NT2/D1 (cell line): ENCODE data around the gene MEGF8.

Experiments used
- DNase-seq: peaks from one replicate; pipeline ENCODE4 v3.0.0-alpha.2; 2011; ENCODE audit warnings: low read depth, low spot score
- H3K27me3 ChIP-seq: 2 replicates; pipeline ENCODE4 v1.6.0; 2011; ENCODE audit warnings: mild to moderate bottlenecking; ENCODE audit not compliant: insufficient read length, insufficient read depth
- H3K36me3 ChIP-seq: 2 replicates; pipeline ENCODE4 v1.6.1; 2011; ENCODE audit warnings: mild to moderate bottlenecking, low read length, mixed read lengths; ENCODE audit not compliant: insufficient read depth, insufficient read length
- H3K4me1 ChIP-seq: 2 replicates; pipeline ENCODE4 v1.5.1; 2011; ENCODE audit not compliant: insufficient read depth, insufficient read length
- H3K4me3 ChIP-seq: 2 replicates; pipeline ENCODE4 v1.5.1; 2011; ENCODE audit warnings: low read depth; ENCODE audit not compliant: insufficient read length
- H3K9ac ChIP-seq: 2 replicates; pipeline ENCODE4 v1.6.0; 2011; ENCODE audit warnings: low read depth; ENCODE audit not compliant: insufficient read length
- H3K9me3 ChIP-seq: 2 replicates; pipeline ENCODE4 v1.5.1; 2011; ENCODE audit warnings: mild to moderate bottlenecking, low read length; ENCODE audit not compliant: insufficient read depth
- SUZ12 ChIP-seq: IDR thresholded peaks from 2 replicates; pipeline ENCODE4 v1.6.1; 2011; ENCODE audit not compliant: insufficient read length, insufficient read depth; ENCODE audit errors: extremely low read depth
- YY1 ChIP-seq: IDR thresholded peaks from 2 replicates; pipeline ENCODE4 v1.6.1; 2011; ENCODE audit not compliant: insufficient read length, insufficient read depth
- ZNF274 ChIP-seq: IDR thresholded peaks from 2 replicates; pipeline ENCODE4 v1.6.1; 2011; ENCODE audit warnings: mild to moderate bottlenecking, low read depth, low read length

The MEGF8 gene

DNA sequence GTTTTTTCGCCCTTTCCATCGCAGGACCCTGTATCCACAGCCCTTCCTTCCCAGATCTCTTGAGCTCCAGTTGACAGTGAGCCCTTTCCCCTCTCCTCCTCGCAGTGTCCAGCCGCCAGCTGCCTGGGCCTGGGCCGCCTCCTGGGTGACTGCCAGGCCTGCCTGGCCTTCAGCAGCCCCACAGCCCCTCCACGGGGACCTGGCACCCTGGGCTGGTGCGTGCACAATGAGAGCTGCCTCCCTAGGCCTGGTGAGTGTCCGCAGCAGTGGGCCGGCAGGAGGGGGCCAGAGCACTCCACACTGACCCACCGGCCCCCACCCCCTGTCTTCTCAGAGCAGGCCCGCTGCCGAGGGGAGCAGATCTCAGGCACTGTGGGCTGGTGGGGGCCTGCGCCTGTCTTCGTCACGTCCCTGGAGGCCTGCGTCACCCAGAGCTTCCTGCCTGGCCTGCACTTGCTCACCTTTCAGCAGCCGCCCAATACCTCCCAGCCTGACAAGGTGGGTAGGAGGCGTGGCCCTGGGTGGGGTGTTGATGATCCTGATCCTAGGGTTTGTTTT lies 19.0 kb downstream of the MEGF8 start:
- H3K4me1 ChIP-seq = no peaks in the 10 kb centered on the region
- H3K27me3 ChIP-seq = no peaks in the 10 kb centered on the region
- DNase-seq = no peak
- TF ChIP-seq SUZ12 (no peak), YY1 (no peak), ZNF274 (no peak)
- peaks cover 15% of the 10 kb centered on the region for H3K36me3 ChIP-seq
- H3K4me3 ChIP-seq = no peak overlapping the region
- H3K9ac ChIP-seq = no peak overlapping the region
- H3K9me3 ChIP-seq = no peaks in the 10 kb centered on the region

DNA sequence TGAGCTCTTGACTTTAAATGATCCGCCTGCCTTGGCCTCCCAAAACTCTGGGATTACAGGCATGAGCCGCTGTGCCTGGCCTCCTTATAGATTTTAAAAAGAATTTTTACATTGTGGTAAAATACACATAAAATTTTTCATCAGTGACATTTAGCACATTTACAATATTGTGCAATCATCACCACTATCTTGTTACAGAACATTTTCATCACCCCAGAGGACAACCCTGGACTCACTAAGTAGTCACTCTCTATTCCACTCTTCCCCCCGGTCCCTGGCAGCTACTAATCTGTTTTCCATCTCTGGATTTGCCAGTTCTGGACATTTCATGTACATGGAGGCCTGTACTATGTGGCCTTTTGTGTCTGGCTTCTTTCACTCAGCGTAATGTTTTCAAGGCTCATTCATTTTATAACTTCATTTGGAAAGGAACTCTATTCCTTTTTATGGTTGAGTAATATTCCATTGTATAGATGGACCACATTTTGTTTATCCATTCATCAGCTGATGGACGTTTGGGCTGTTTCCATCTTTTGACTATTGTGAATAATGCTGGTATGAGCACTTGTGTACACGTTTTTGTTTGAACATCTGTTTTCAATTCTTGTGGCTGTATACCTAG lies 19.9 kb downstream of the MEGF8 start:
- no peak for TF ChIP-seq YY1
- no peak for TF ChIP-seq SUZ12
- TF ChIP-seq ZNF274 = no peak
- peaks cover 15% of the 10 kb centered on the region for H3K36me3 ChIP-seq
- no peaks in the 10 kb centered on the region for H3K9me3 ChIP-seq
- no peak for DNase-seq
- no peak overlapping the region for H3K9ac ChIP-seq
- H3K4me3 ChIP-seq = no peak overlapping the region
- no peaks in the 10 kb centered on the region for H3K4me1 ChIP-seq
- no peaks in the 10 kb centered on the region for H3K27me3 ChIP-seq

DNA sequence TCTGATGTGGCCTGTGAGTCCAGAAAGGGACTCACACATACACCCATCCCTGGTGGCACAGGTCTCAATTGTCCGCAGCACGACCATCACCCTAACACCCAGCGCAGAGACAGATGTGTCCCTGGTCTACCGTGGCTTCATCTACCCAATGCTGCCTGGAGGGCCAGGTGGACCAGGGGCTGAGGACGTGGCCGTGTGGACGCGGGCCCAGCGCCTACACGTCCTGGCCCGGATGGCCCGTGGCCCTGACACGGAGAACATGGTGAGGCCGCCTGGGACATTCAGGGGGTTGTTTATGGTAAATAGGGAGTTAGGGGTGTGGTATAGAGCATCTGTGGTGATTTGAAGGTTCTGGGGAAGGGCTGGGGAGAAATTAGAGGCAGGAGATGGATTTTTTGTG lies 22.8 kb downstream of the MEGF8 start:
- Histone ChIP-seq H3K9me3 (no peaks in the 10 kb centered on the region), H3K36me3 (peaks cover 17% of the 10 kb centered on the region), H3K4me3 (no peak overlapping the region), H3K4me1 (no peaks in the 10 kb centered on the region), H3K27me3 (no peaks in the 10 kb centered on the region), H3K9ac (no peak overlapping the region)
- no peak for DNase-seq
- TF ChIP-seq ZNF274 (no peak), SUZ12 (no peak), YY1 (no peak)

DNA sequence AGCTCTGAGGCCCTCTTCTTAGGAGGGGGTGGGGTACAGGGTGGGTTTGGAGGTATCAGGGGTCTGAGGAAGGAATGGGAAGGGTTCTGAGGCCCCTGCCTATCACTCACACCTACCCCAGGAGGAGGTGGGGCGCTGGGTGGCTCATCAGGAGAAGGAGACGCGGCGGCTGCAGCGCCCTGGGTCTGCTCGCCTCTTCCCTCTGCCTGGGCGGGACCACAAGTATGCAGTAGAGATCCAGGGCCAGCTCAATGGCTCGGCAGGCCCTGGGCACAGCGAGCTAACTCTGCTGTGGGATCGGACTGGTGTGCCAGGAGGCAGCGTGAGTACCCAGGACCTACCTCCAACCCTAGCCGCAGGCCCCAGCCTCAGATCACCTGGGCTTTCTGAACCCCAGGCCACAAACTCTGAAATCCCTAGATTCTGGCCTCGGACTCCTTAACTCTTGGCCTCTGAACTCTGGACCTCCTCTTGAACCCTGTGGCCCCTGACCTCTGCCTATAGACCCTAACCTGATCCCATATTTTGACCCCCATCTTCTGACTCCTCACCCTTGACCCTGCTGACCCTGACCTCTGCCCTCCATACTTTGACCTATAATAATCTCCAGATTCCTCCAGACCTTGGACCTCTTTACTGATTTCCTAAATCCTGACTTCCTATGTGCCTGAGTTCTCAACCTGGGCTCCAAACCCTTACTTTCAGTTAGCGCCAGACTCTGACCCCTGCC lies 24.1 kb downstream of the MEGF8 start:
- H3K9me3 ChIP-seq = no peaks in the 10 kb centered on the region
- TF ChIP-seq YY1 = no peak
- TF ChIP-seq SUZ12 = no peak
- TF ChIP-seq ZNF274 = no peak
- peaks cover 22% of the 10 kb centered on the region for H3K36me3 ChIP-seq
- no peak overlapping the region for H3K4me3 ChIP-seq
- H3K27me3 ChIP-seq = no peaks in the 10 kb centered on the region
- DNase-seq = no peak
- H3K9ac ChIP-seq = no peak overlapping the region
- H3K4me1 ChIP-seq = no peaks in the 10 kb centered on the region

DNA sequence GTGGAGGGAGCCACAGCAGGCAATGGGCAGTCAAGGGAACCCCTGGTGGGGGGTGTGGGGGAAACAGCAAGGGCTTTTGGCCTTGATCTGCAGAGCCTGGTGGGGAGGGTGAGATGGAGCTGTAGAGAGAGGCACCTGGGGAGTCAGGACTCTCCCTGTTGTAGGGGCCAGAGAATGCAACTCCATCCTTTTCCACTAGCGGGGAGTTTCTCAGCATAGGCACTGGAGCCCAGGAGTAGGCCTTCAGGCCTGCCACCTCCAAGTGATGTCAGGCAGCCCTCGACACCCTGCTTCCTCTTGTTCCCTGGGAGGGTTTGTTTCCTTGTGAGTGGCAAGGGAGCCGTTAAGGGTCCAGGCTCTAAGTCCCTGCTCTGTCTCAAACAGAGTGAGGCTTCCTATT lies 25.0 kb downstream of the MEGF8 start:
- Histone ChIP-seq H3K4me3 (no peak overlapping the region), H3K4me1 (no peaks in the 10 kb centered on the region), H3K9ac (no peak overlapping the region), H3K27me3 (no peaks in the 10 kb centered on the region), H3K36me3 (peaks cover 20% of the 10 kb centered on the region), H3K9me3 (no peaks in the 10 kb centered on the region)
- DNase-seq = no peak
- TF ChIP-seq YY1 (no peak), ZNF274 (no peak), SUZ12 (no peak)

DNA sequence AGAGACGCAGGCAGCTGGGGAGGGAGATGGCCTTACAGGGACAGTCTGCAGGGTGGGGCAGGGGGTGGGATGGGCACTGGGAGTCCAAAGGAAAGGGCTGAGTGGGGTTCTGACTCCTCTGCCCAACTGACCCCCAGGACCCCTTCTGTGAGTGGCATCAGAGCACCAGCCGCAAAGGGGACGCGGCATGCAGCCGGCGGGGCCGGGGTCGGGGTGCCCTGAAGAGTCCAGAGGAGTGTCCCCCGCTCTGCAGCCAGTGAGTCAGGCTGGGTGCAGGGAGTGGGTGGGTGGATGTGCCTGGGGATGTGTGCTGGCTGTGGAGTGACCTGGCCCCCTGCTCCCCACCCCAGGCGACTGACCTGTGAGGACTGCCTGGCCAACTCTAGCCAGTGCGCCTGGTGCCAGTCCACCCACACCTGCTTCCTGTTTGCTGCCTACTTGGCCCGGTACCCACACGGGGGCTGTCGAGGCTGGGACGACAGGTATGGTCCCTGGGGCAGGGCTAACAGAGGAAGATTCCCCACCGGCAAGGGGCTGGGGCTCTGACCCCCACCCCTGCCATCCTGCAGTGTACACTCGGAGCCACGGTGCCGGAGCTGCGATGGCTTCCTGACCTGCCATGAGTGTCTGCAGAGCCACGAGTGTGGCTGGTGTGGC lies 25.8 kb downstream of the MEGF8 start:
- no peak for DNase-seq
- Histone ChIP-seq H3K4me3 (no peak overlapping the region), H3K36me3 (peaks cover 23% of the 10 kb centered on the region), H3K4me1 (no peaks in the 10 kb centered on the region), H3K9me3 (no peaks in the 10 kb centered on the region), H3K27me3 (no peaks in the 10 kb centered on the region), H3K9ac (no peak overlapping the region)
- TF ChIP-seq SUZ12 = no peak
- no peak for TF ChIP-seq YY1
- no peak for TF ChIP-seq ZNF274
